Sigmoid colon (tissue), 7 donors: Measurements from ENCODE around the gene FMNL2. TPM values are rescaled to one million over a fixed set of nuclear protein-coding genes. Genes with fewer than 3 reads are reported as not detected.

Experiments
- DNase-seq: peaks from one replicate; pipeline ENCODE4 v3.0.0-alpha.2; 2019
- H3K27ac ChIP-seq, 4 donors: fragments of 200-600 bp; sonication (generic); one replicate each; pipeline ENCODE4 v1.5.1; 2016 to 2019; ENCODE audit warnings: mild to moderate bottlenecking in 1 of 4
- H3K27me3 ChIP-seq, 3 donors: fragments of 200-600 bp; sonication (generic); one replicate each; pipeline ENCODE4 v1.5.1; 2019; ENCODE audit warnings: mild to moderate bottlenecking in 1 of 3
- H3K36me3 ChIP-seq, 4 donors: fragments of 200-600 bp; sonication (generic); one replicate each; pipeline ENCODE4 v1.5.1; 2016 to 2019
- H3K4me1 ChIP-seq, 4 donors: fragments of 200-600 bp; sonication (generic); one replicate each; pipeline ENCODE4 v1.5.1; 2017 to 2019
- H3K4me3 ChIP-seq, 4 donors: fragments of 200-600 bp; sonication (generic); one replicate each; pipeline ENCODE4 v1.5.1; 2017 to 2019; ENCODE audit warnings: mild to moderate bottlenecking in 2 of 4, moderate library complexity in 1 of 4
- H3K9me3 ChIP-seq, 4 donors: fragments of 200-600 bp in 3 of 4; sonication (generic) in 3 of 4; one replicate each; pipeline versions ENCODE4 v1.5.1 to v1.6.1; 2013 to 2019
- CTCF ChIP-seq, 4 experiments: fragments of 450-650 bp in 3 of 4; fragments of 200-600 bp in 1 of 4; IDR thresholded peaks; one replicate each; pipeline ENCODE4 v1.5.1; 2016 to 2019; ENCODE audit warnings: antibody characterized with exemption in 4 of 4, mild to moderate bottlenecking in 3 of 4, moderate library complexity in 2 of 4
- EP300 ChIP-seq, 4 donors: sonication (generic); formaldehyde crosslinking; IDR thresholded peaks; one replicate each; pipeline ENCODE4 v1.6.1; 2017; ENCODE audit warnings: antibody characterized with exemption in 4 of 4
- POLR2A ChIP-seq, 2 donors: fragments of 450-650 bp; IDR thresholded peaks; one replicate each; pipeline ENCODE4 v1.6.1; 2016; ENCODE audit warnings: antibody characterized with exemption in 2 of 2, mild to moderate bottlenecking in 2 of 2, moderate library complexity in 2 of 2
- POLR2AphosphoS5 ChIP-seq, 4 donors: sonication (generic); formaldehyde crosslinking; IDR thresholded peaks; one replicate each; pipeline ENCODE4 v1.6.1; 2017; ENCODE audit warnings: antibody characterized with exemption in 4 of 4
- WGBS, 2 donors: extraction: QIAGEN DNeasy Blood & Tissue Kit; methylation state at CpG; one replicate each; pipeline ENCODE4 v1.1.7; 2013; 5-methylcytosine and 5-hydroxymethylcytosine counted together
- intact Hi-C: fragments of 100-400 bp; cut with DNase I; formaldehyde crosslinking; loops from one replicate; pipeline ENCODE4 v1.15.1; 2023
- polyA plus RNA-seq, 3 donors: library from polyadenylated mRNA; stranded (reverse); fragments of 200-250 nt; gene quantifications; one replicate each; pipeline ENCODE4 v1.2.3, GENCODE V29; 2013
- total RNA-seq, 4 donors: library from RNA; depleted of rRNA; stranded (reverse); fragments of >200 nt; gene quantifications; one replicate each; pipeline ENCODE4 v1.1.0, GENCODE V29; 2016
- donor health status: healthy with polysubstance abuse.
- donor health status: Bipolar disorder and iron deficiency.
- donor health status: healthy.

FMNL2 gene
- total and polyA plus RNA-seq, 7 donors = 9.4 to 30.5 (median 17.8) TPM

GRCh38 chr2:152428800-152429582 is 94.0 kb downstream of the FMNL2 start:
- whole genome bisulfite sequencing, 2 donors = 87 to 94% methylated on average over 8 of the region's 8 CpGs
- H3K36me3 ChIP-seq = no peaks in the 10 kb centered on the region
- H3K27ac ChIP-seq = no peak overlapping the region
- no peak for TF ChIP-seq EP300 (IDR thresholded peaks at IDR 0.05)
- TF ChIP-seq CTCF (IDR thresholded peaks at IDR 0.05) = no peak
- TF ChIP-seq POLR2A (IDR thresholded peaks at IDR 0.05) = no peak
- H3K9me3 ChIP-seq = no peaks in the 10 kb centered on the region
- intact Hi-C loops = no loop called here
- peaks cover 0 to 50% (median 26%) of the 10 kb centered on the region in 4 donors for H3K4me1 ChIP-seq
- H3K27me3 ChIP-seq = no peaks in the 10 kb centered on the region
- H3K4me3 ChIP-seq = no peak overlapping the region
- DNase-seq = no peak

GRCh38 chr2:152430876-152431275 is 95.9 kb downstream of the FMNL2 start:
- Histone ChIP-seq H3K4me3 (no peak overlapping the region), H3K36me3 (no peaks in the 10 kb centered on the region), H3K27me3 (no peaks in the 10 kb centered on the region), H3K4me1 (peaks cover 0 to 47% (median 30%) of the 10 kb centered on the region in 4 donors), H3K9me3 (no peaks in the 10 kb centered on the region), H3K27ac (no peak overlapping the region)
- intact Hi-C loops = no loop called here
- no peak for DNase-seq
- WGBS, 2 donors = 86 to 91% methylated on average over 1 of the region's 1 CpG
- TF ChIP-seq POLR2AphosphoS5 (IDR thresholded peaks at IDR 0.05) (no peak), POLR2A (IDR thresholded peaks at IDR 0.05) (no peak), EP300 (IDR thresholded peaks at IDR 0.05) (no peak), CTCF (IDR thresholded peaks at IDR 0.05) (no peak)

- TF ChIP-seq POLR2A (IDR thresholded peaks at IDR 0.05) (no peak), CTCF (IDR thresholded peaks at IDR 0.05) (no peak), POLR2AphosphoS5 (IDR thresholded peaks at IDR 0.05) (no peak)
- WGBS, 2 donors = 90 to 95% methylated on average over 4 of the region's 4 CpGs
- H3K9me3 ChIP-seq = no peaks in the 10 kb centered on the region
- DNase-seq = no peak
- H3K4me1 ChIP-seq = peaks cover 0 to 44% (median 30%) of the 10 kb centered on the region in 4 donors
- H3K36me3 ChIP-seq = no peaks in the 10 kb centered on the region
- H3K27me3 ChIP-seq = no peaks in the 10 kb centered on the region
- no peak overlapping the region for H3K4me3 ChIP-seq
- peak overlapping the region in 2 of 4 donors; percentile 27 to 38 for H3K27ac ChIP-seq
- intact Hi-C loops = no loop called here
Measured at GRCh38 chr2:152431370-152432098, 96.6 kb downstream of the FMNL2 start.

DNA sequence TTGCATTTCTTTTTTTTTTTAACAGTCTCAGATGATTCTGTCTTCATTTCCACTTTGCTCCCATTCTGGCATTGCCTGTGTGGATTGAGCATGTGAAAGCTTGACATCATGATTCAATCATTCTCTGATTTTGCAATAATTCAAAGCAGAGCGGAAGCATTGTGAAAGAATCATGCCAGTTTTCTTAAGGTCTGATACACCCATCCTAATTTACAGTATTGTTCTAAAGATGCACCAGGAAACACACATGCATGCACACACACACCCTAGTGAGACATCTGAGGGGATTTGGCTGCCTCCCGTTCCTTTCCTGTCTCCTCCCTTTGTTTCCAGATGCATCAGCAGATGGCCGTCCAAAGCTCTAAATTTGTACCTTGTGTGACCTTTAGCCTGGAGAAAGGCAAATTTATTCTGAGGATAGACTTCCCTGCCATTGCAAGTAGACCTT is 97.3 kb downstream of the FMNL2 start:
- no peaks in the 10 kb centered on the region for H3K36me3 ChIP-seq
- no peaks in the 10 kb centered on the region for H3K27me3 ChIP-seq
- H3K4me3 ChIP-seq = no peak overlapping the region
- peak overlapping the region in 3 of 4 donors; percentile 17 to 38 (median 27) for H3K27ac ChIP-seq
- intact Hi-C loops = no loop called here
- DNase-seq = no peak
- TF ChIP-seq EP300 (IDR thresholded peaks at IDR 0.05) = peak in 2 of 4 donors; percentile 48 to 62
- TF ChIP-seq POLR2A (IDR thresholded peaks at IDR 0.05) = no peak
- TF ChIP-seq CTCF (IDR thresholded peaks at IDR 0.05) = no peak
- TF ChIP-seq POLR2AphosphoS5 (IDR thresholded peaks at IDR 0.05) = peak in 3 of 4 donors; percentile 30 to 56 (median 49)
- H3K9me3 ChIP-seq = no peaks in the 10 kb centered on the region
- 52 to 53% methylated on average over 3 of the region's 3 CpGs for WGBS, 2 donors
- peaks cover 0 to 44% (median 30%) of the 10 kb centered on the region in 4 donors for H3K4me1 ChIP-seq
